NB4 (cell line): ENCODE results near the gene PLA2G4B.

Experiments
- CTCF ChIP-seq: IDR thresholded peaks from one replicate; pipeline ENCODE4 v1.5.1; 2012; ENCODE audit warnings: low read depth, low read length
- MYC ChIP-seq: IDR thresholded peaks from 2 replicates; pipeline ENCODE4 v1.6.1; 2011; ENCODE audit warnings: low read depth, low read length
- POLR2A ChIP-seq: IDR thresholded peaks from 2 replicates; pipeline ENCODE4 v1.6.1; 2011; ENCODE audit warnings: mild to moderate bottlenecking; ENCODE audit not compliant: insufficient read length; ENCODE audit errors: extremely low read depth

- TF ChIP-seq CTCF, result no peak
- TF ChIP-seq POLR2A, result no peak
- no peak for TF ChIP-seq MYC
Measured at GRCh38 chr15:41884458-41884857, 45.8 kb downstream of the PLA2G4B start.
